Ovary (tissue), 3 donors: ENCODE data around the gene DDR2.

ENCODE experiments used
- CTCF ChIP-seq, 3 donors: fragments of 450-650 bp in 2 of 3; fragments of 200-600 bp in 1 of 3; IDR thresholded peaks; one replicate each; pipeline versions ENCODE4 v1.5.1 to v1.8.0; 2016 to 2022; ENCODE audit warnings: antibody characterized with exemption in 3 of 3, mild to moderate bottlenecking in 1 of 3
- EP300 ChIP-seq: sonication (generic); formaldehyde crosslinking; IDR thresholded peaks from one replicate; pipeline ENCODE4 v1.6.1; 2017; ENCODE audit warnings: antibody characterized with exemption
- POLR2A ChIP-seq: fragments of 450-650 bp; IDR thresholded peaks from one replicate; pipeline ENCODE4 v1.6.1; 2017; ENCODE audit warnings: antibody characterized with exemption, mild to moderate bottlenecking, moderate library complexity
- donor health status: DM: no; HTN: no; CAD: no.

DNA sequence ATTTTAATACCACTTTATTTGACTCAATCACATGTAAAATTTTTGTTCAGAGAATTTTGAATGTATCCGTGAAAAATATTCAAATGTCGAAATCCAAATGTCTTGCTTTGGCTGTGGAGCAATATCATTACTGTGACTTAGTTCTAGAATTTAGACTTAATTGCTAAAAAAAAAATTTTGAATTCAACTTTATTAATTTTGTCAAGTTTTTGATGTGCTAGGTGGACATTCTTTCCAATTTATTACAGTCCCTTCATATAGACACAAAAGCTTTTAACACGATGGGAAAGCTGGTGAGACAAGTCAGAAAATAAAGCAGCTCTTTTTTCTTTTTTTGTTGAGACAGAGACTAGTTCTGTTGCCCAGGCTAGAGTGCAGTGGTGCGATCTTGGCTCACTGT is 62.6 kb downstream of the DDR2 start:
- TF ChIP-seq CTCF (IDR thresholded peaks at IDR 0.05) (no peak), POLR2A (no peak), EP300 (no peak)
